SK-N-SH treated with all-trans-retinoic acid at 6 μM for 48 hours (cell line): Measurements from ENCODE around the gene RERE.

Source experiments
- PATZ1 ChIP-seq: fragments of 250-450 bp; sonication (Bioruptor Pico); IDR thresholded peaks from 2 replicates; pipeline ENCODE4 v1.8.0; 2020; ENCODE audit warnings: mild to moderate bottlenecking, moderate library complexity, borderline replicate concordance
- ZFP3 ChIP-seq: fragments of 250-450 bp; sonication (Bioruptor Pico); IDR thresholded peaks from 2 replicates; pipeline ENCODE4 v1.5.0; 2020; ENCODE audit warnings: mild to moderate bottlenecking, moderate library complexity

- TF ChIP-seq ZFP3 (CRISPR knock-in tag): no peak
- TF ChIP-seq PATZ1 (CRISPR knock-in tag): no peak
Observed at GRCh38 chr1:8641377-8641997, 176.0 kb downstream of the RERE start.
